HG02870 (cell line): ENCODE measurements around the gene SLC6A20.

Experiments used
- ATAC-seq: cut with Tn5 transposase; IDR thresholded peaks from one replicate; pipeline ENCODE4 v1.9.1; 2021; ENCODE audit warnings: mild to moderate bottlenecking, moderate library complexity; ENCODE audit not compliant: unreplicated experiment

Gene SLC6A20

DNA sequence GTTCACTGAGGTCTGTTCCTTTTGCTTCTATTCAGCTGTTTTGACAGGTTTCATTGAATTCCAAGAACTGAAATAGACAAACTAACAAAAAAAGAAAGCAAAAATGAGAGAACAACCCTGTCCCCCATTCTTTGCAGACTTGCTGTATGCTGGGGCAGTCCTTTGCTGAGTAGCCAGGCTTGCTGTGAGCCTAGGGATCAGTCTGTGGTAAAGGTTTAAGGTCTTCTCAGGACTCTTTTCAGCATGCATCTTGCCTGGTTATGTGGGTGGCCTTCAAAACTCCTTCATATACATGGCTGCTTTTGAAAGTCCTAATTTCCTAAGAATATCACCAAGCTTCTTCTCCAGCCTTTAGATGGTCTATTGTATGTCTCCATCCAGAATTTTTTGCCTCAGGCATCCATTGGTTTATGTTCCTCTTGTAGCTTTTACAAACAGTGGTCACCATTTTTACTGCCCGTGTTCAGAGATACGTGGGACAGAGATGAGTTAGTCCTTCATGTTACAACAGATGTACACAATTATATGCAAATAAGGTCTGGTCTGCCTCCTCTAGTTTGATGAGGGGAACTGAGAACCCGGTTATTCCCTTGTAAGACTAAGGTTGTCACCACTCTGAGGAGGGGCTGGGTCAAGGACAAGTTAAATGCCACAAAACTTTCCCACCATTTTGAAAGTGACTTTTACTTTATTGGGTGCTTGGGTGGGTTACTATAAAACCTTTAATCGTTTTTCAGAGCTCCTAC, 65.8 kb downstream of the SLC6A20 start:
- peak; percentile 75 for ATAC-seq

GRCh38 chr3:45729614-45730013, 66.7 kb downstream of the SLC6A20 start:
- no peak for ATAC-seq

GRCh38 chr3:45724911-45725310, 71.4 kb downstream of the SLC6A20 start:
- ATAC-seq, result no peak

- no peak for ATAC-seq
These were observed 76.5 kb downstream of the SLC6A20 start for GRCh38 chr3:45719655-45720487.

DNA sequence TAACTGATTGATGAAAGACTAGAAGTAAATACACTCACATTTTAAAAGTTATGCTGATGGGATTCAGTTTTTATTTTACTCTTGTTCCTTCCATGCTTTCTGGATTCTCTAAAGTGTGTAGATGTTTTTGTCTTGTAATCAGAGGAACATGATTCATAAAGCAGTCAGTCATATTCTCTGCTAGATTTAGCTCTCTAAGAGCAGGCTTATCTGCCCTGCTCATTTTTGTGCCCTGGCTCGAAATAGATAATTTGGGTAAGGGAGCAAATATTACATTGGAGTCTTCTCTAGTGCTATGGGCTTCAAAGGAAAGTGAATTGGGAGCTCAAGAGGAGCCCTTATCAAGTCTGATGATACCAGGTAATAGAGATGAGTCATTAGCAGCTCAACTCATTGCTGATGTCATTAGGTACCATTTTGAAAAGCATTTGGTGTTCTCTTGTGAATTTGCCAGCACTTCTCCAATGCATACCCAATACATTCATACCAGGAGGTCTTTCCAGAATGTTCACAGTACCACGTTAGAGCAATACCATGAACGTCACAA, 79.5 kb downstream of the SLC6A20 start:
- no peak for ATAC-seq

DNA sequence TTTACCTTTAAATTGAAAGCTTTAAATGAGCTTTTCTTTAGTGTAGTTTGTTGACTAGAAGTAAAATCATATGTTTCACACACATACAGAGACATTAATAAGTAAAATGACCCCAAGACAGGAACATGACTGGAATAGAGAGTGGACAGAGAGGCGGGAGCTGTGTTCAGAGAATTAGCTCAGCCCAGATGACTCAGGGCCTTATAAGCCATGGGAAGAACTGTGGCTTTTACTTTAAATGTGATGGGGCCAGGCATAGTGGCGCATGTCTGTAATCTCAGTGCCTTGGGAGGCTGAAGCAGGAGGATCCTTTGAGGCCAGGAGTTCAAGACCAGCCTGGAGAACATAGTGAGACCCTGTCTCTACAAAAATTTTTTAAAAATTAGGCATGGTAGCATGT, 80.4 kb downstream of the SLC6A20 start:
- ATAC-seq, result no peak

- ATAC-seq, result no peak
These were observed 83.8 kb downstream of the SLC6A20 start for GRCh38 chr3:45712434-45713110.

- ATAC-seq, result no peak
These were observed 84.4 kb downstream of the SLC6A20 start for GRCh38 chr3:45711931-45712330.

- no peak for ATAC-seq
These were observed 90.2 kb downstream of the SLC6A20 start for GRCh38 chr3:45705839-45706808.
